Trophoblast cell (in vitro differentiated cells and primary cell): ENCODE measurements around the gene PHKG1.
"Not testable (repeated sequence)": the region's sequence is repeated elsewhere in the genome, so short reads cannot be mapped to it uniquely, and the experiment has no call there.

Experiments
- DNase-seq, 2 donors: peaks; one replicate each; pipeline ENCODE4 v3.0.0-alpha.2; 2016
- H2AFZ ChIP-seq: 2 replicates; pipeline ENCODE4 v1.6.1; 2013; ENCODE audit warnings: low read length, moderate library complexity, mild to moderate bottlenecking; ENCODE audit not compliant: insufficient read depth, poor library complexity
- H2AK5ac ChIP-seq: 2 replicates; pipeline ENCODE4 v1.6.1; 2013; ENCODE audit warnings: mild to moderate bottlenecking, low read length
- H2BK120ac ChIP-seq: 2 replicates; pipeline ENCODE4 v1.6.1; 2013; ENCODE audit warnings: low read length, mild to moderate bottlenecking, moderate library complexity; ENCODE audit not compliant: insufficient read depth, poor library complexity
- H2BK12ac ChIP-seq: 2 replicates; pipeline ENCODE4 v1.6.1; 2013; ENCODE audit warnings: mild to moderate bottlenecking, low read length, moderate library complexity
- H2BK5ac ChIP-seq: 2 replicates; pipeline ENCODE4 v1.6.1; 2013; ENCODE audit warnings: low read length, low read depth, moderate library complexity, mild to moderate bottlenecking; ENCODE audit not compliant: poor library complexity
- H3K14ac ChIP-seq: 2 replicates; pipeline ENCODE4 v1.6.1; 2013; ENCODE audit warnings: mild to moderate bottlenecking, low read length
- H3K18ac ChIP-seq: 2 replicates; pipeline ENCODE4 v1.6.1; 2013; ENCODE audit warnings: mild to moderate bottlenecking, low read length
- H3K23ac ChIP-seq: 2 replicates; pipeline ENCODE4 v1.6.1; 2013; ENCODE audit warnings: low read length
- H3K27ac ChIP-seq: 2 replicates; pipeline ENCODE4 v1.5.1; 2013; ENCODE audit warnings: low read depth, mild to moderate bottlenecking, inconsistent platforms, low read length, moderate library complexity
- H3K27me3 ChIP-seq: 2 replicates; pipeline ENCODE4 v1.6.1; 2013; ENCODE audit warnings: inconsistent platforms, mild to moderate bottlenecking, low read length, moderate library complexity; ENCODE audit not compliant: insufficient read depth
- H3K36me3 ChIP-seq, 2 experiments: 1 replicate in 1 of 2; 2 replicates in 1 of 2; pipeline ENCODE4 v1.6.1; 2013; ENCODE audit warnings: low read length in 2 of 2, mild to moderate bottlenecking in 2 of 2, moderate library complexity in 1 of 2; ENCODE audit not compliant: insufficient read depth in 2 of 2, control insufficient read depth in 1 of 2
- H3K4ac ChIP-seq: 2 replicates; pipeline ENCODE4 v1.6.1; 2013; ENCODE audit warnings: low read depth, mild to moderate bottlenecking, low read length, moderate library complexity
- H3K4me1 ChIP-seq, 2 experiments: 1 replicate in 1 of 2; 2 replicates in 1 of 2; pipeline ENCODE4 v1.6.1; 2013; ENCODE audit warnings: low read length in 2 of 2, mild to moderate bottlenecking in 2 of 2, moderate library complexity in 1 of 2; ENCODE audit not compliant: insufficient read depth in 2 of 2, control insufficient read depth in 1 of 2
- H3K4me2 ChIP-seq: 2 replicates; pipeline ENCODE4 v1.6.1; 2013; ENCODE audit warnings: inconsistent platforms, mild to moderate bottlenecking, low read length, moderate library complexity
- H3K4me3 ChIP-seq: 2 replicates; pipeline ENCODE4 v1.5.1; 2013; ENCODE audit warnings: mild to moderate bottlenecking, low read depth, low read length, inconsistent platforms
- H3K79me1 ChIP-seq: one replicate; pipeline ENCODE4 v1.6.1; 2013; ENCODE audit warnings: low read length
- H3K79me2 ChIP-seq: 2 replicates; pipeline ENCODE4 v1.6.1; 2013; ENCODE audit warnings: low read length, mild to moderate bottlenecking; ENCODE audit not compliant: control insufficient read depth, insufficient read depth, poor library complexity
- H3K9ac ChIP-seq: 2 replicates; pipeline ENCODE4 v1.6.1; 2013; ENCODE audit warnings: mild to moderate bottlenecking, low read length
- H3K9me3 ChIP-seq: 2 replicates; pipeline ENCODE4 v1.6.1; 2013; ENCODE audit warnings: low read depth, mild to moderate bottlenecking, control low read depth, inconsistent platforms, low read length; ENCODE audit not compliant: insufficient read depth
- H4K12ac ChIP-seq: 2 replicates; pipeline ENCODE4 v1.6.1; 2013; ENCODE audit warnings: low read depth, mild to moderate bottlenecking, low read length, moderate library complexity
- H4K8ac ChIP-seq: 2 replicates; pipeline ENCODE4 v1.6.1; 2013; ENCODE audit warnings: low read depth, mild to moderate bottlenecking, low read length, moderate library complexity
- H4K91ac ChIP-seq: one replicate; pipeline ENCODE4 v1.6.1; 2013; ENCODE audit warnings: low read depth, mild to moderate bottlenecking, low read length, moderate library complexity
- WGBS: extraction: QIAGEN DNeasy Blood & Tissue Kit; methylation state at CpG from one replicate; pipeline ENCODE4 v1.1.7; 2013; ENCODE audit warnings: missing lambda C conversion rate; ENCODE audit not compliant: insufficient read length, insufficient coverage; ENCODE audit errors: extremely low coverage; 5-methylcytosine and 5-hydroxymethylcytosine counted together

Gene PHKG1

DNA sequence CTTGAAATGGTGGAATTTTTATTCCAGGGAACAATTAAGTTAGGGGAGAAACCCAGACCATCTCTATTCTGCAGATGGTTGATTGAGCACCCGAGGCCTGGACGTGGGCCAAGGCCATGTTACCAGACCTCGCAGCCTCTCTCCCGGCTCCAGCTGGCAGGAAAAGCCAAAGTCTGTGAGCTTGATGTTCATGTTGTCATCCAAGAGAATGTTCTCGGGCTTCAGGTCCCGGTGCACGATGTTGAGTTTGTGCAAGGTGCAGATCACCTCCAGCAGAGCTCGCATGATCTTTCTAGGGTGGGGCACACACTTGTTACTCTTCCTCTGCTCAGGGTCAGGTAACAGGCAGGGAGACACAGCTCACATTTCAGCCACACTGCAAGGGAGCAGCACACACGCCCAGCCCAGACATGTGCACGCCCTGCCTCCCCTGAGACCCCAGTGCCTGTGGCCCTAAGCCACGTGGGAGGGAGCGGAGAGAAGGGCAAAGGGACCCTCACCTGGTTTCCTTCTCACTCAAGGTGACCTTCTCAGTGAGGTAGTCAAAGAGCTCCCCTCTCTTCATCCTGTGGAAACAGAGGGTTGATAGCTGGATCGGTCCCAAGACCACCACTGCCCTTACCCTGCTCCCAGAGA lies 9.5 kb downstream of the PHKG1 start:
- no peak for DNase-seq
- H2BK120ac ChIP-seq: no peak overlapping the region
- H3K14ac ChIP-seq: no peak overlapping the region
- no peak overlapping the region for H3K23ac ChIP-seq
- H4K8ac ChIP-seq: no peak overlapping the region
- H3K79me1 ChIP-seq: no peaks in the 10 kb centered on the region
- no peaks in the 10 kb centered on the region for H3K79me2 ChIP-seq
- H3K9ac ChIP-seq: no peak overlapping the region
- no peak overlapping the region for H2BK12ac ChIP-seq
- H3K27ac ChIP-seq: no peak overlapping the region
- no CpG with 5 or more reads among the region's 13 CpGs for WGBS
- no peak overlapping the region for H3K4ac ChIP-seq
- H3K36me3 ChIP-seq: peaks cover 24 to 30% of the 10 kb centered on the region in 2 experiments
- no peak overlapping the region for H2BK5ac ChIP-seq
- no peak overlapping the region for H4K91ac ChIP-seq
- H4K12ac ChIP-seq: peak overlapping the region; percentile 36
- H3K4me2 ChIP-seq: no peak overlapping the region
- H3K4me3 ChIP-seq: no peak overlapping the region
- no peaks in the 10 kb centered on the region for H3K4me1 ChIP-seq
- H3K18ac ChIP-seq: no peak overlapping the region
- H3K9me3 ChIP-seq: no peaks in the 10 kb centered on the region
- H3K27me3 ChIP-seq: no peaks in the 10 kb centered on the region
- H2AFZ ChIP-seq: no peak overlapping the region
- no peak overlapping the region for H2AK5ac ChIP-seq

- Histone ChIP-seq H4K91ac (no peak overlapping the region), H3K4me3 (no peak overlapping the region), H3K4me1 (no peaks in the 10 kb centered on the region), H3K14ac (no peak overlapping the region), H3K79me1 (no peaks in the 10 kb centered on the region), H3K79me2 (no peaks in the 10 kb centered on the region), H3K36me3 (peaks cover 29 to 37% of the 10 kb centered on the region in 2 experiments), H2AK5ac (no peak overlapping the region), H2BK120ac (no peak overlapping the region), H2BK5ac (no peak overlapping the region), H2AFZ (no peak overlapping the region), H3K18ac (no peak overlapping the region), H2BK12ac (no peak overlapping the region), H4K12ac (no peak overlapping the region), H3K23ac (no peak overlapping the region), H3K4me2 (no peak overlapping the region), H3K9ac (no peak overlapping the region), H4K8ac (no peak overlapping the region), H3K9me3 (no peaks in the 10 kb centered on the region), H3K27ac (no peak overlapping the region), H3K4ac (no peak overlapping the region), H3K27me3 (no peaks in the 10 kb centered on the region)
- no CpG with 5 or more reads among the region's 29 CpGs for WGBS
- no peak for DNase-seq
These were observed 11.0 kb downstream of the PHKG1 start for GRCh38 chr7:56081626-56082340.

DNA sequence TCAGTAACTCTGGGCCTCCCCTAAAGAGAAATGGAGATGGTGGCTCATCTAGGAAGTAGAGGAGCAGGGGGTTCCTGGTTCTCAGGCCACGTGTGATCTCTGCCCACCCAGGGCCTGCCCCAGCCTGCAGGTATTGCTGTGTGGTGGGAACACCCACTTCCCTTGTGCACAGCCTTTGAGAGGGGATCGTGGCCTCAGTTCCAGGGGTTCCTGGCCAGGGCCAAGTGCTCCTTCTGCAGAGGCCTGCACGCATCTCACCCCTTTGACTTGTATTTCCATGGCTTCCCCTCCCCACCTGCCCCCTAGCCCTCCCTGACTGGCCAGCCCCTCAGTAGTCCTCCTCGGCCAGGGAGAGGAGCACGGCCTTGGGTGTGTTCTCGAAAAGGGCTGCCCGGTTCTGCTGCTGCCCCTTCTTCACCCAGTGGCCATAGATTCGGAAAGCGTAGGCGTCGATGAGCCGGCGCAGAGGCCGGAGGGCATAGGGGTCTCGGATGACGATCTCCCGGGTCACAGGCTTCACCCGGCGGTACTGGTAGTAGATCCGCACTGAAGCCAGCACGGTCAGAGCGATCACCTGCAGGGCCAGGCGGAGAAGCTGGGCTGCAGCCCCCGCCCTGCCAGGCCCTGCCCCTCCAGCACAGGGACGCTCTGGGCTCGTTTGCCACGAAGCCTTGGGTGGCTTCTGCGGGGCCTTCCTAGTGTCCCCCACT lies 11.9 kb downstream of the PHKG1 start:
- not testable (repeated sequence) for H3K4me3 ChIP-seq, H3K9me3 ChIP-seq, H2AK5ac ChIP-seq, H3K79me2 ChIP-seq, H3K79me1 ChIP-seq, H3K27me3 ChIP-seq, DNase-seq, H2AFZ ChIP-seq, H3K4me2 ChIP-seq, H3K23ac ChIP-seq, H4K12ac ChIP-seq, H3K4me1 ChIP-seq, H3K9ac ChIP-seq, H3K18ac ChIP-seq, H2BK12ac ChIP-seq, H4K91ac ChIP-seq, H2BK5ac ChIP-seq, H3K14ac ChIP-seq, H3K4ac ChIP-seq, H2BK120ac ChIP-seq, H4K8ac ChIP-seq, H3K27ac ChIP-seq
- H3K36me3 ChIP-seq: peaks cover 33 to 42% of the 10 kb centered on the region in 2 experiments
- no CpG with 5 or more reads among the region's 28 CpGs for WGBS

- no peak overlapping the region for H3K4me3 ChIP-seq
- no peak overlapping the region for H2BK12ac ChIP-seq
- H3K9ac ChIP-seq: no peak overlapping the region
- no peak overlapping the region for H3K23ac ChIP-seq
- H3K4me1 ChIP-seq: no peaks in the 10 kb centered on the region
- no peak overlapping the region for H3K18ac ChIP-seq
- H2BK120ac ChIP-seq: no peak overlapping the region
- no peaks in the 10 kb centered on the region for H3K27me3 ChIP-seq
- no peaks in the 10 kb centered on the region for H3K79me1 ChIP-seq
- H3K4ac ChIP-seq: no peak overlapping the region
- H2AK5ac ChIP-seq: no peak overlapping the region
- H3K27ac ChIP-seq: no peak overlapping the region
- DNase-seq: no peak
- H4K91ac ChIP-seq: no peak overlapping the region
- no peaks in the 10 kb centered on the region for H3K79me2 ChIP-seq
- WGBS: no CpG with 5 or more reads among the region's 12 CpGs
- no peak overlapping the region for H4K8ac ChIP-seq
- peaks cover 33 to 42% of the 10 kb centered on the region in 2 experiments for H3K36me3 ChIP-seq
- no peak overlapping the region for H3K4me2 ChIP-seq
- no peak overlapping the region for H2AFZ ChIP-seq
- no peaks in the 10 kb centered on the region for H3K9me3 ChIP-seq
- H2BK5ac ChIP-seq: no peak overlapping the region
- no peak overlapping the region for H4K12ac ChIP-seq
- H3K14ac ChIP-seq: no peak overlapping the region
These were observed 13.1 kb downstream of the PHKG1 start for GRCh38 chr7:56079450-56080185.
